C1 segment of cervical spinal cord (tissue), 14 donors: ENCODE results near the gene HEXIM2.
"Not testable (repeated sequence)": the region's sequence is repeated elsewhere in the genome, so short reads cannot be mapped to it uniquely, and the experiment has no call there.

Experiments
- DNase-seq, 14 donors: peaks; one replicate each; lab custom pipeline; 2025; lab: John Stamatoyannopoulos, UW

HEXIM2 gene

GRCh38 chr17:45168991-45169752, 7.5 kb downstream of the HEXIM2 start:
- no peak for DNase-seq

GRCh38 chr17:45170280-45170930, 8.7 kb downstream of the HEXIM2 start:
- no peak for DNase-seq

DNA sequence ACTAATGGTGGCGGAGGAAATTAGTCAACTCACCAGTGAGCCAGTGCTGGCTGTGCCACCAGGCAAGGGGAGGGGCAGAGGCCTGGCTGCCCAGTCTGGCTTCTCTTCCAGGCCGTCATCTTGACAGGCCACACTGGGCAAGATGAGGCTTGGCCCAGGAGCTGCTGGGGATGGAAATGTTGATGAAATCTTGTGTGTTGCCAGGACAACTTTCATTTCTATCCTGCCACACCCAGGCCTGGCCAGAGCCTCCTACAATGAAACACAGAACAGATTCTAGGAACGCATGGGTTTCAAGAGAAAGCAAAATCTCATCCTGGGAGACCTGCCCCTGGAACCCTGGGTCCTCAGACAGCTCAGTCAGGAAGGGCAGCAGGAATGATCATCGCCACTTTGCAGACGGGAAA, 9.3 kb downstream of the HEXIM2 start:
- peak in 10 of 14 donors; percentile 8 to 69 (median 30) for DNase-seq

DNA sequence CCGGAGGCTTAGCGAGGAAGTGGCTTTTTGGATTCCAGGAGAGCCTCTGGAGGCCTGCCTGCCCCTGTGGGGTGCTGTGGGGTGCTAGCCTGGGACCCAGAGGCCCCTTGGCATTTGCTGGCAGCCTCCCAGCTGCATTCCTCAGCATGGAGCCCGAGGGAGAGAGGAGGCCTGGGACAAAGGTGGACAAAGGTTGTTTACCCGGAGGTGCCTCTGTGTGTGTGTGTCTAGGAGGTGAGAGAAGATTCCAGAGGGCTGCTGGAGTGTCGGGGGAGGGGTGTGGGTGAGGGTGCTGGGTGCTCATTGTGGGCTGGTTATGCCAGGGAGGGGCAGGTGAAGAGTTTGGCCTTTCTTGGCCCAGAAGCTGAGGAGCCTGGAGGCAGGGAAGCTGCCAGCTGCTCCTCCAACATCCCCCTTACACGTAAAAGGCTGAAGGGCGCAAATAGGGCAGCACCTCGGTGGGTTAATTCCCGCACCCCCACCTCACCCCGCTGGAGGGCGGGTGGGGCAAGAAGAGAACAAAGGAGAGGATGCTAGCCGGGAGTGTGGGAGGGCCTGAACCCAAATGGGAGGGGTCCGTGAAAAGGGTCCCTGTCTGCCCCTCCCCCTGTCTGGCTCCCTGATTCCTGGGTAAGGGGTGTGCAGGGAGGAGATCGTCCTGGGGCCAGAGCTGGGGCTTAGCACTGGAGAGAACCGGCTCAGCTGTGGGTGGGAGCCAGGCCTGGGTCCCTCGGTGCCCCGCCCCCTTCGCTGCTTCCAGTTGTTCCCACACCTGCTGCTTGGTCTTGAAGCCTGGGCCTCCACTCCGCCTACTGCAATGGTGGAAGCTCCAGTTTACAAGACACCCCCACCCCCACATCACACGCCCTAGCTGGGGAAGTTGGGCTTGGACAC, 9.9 kb downstream of the HEXIM2 start:
- DNase-seq, result peak in 6 of 14 donors; percentile 4 to 42 (median 29)

DNA sequence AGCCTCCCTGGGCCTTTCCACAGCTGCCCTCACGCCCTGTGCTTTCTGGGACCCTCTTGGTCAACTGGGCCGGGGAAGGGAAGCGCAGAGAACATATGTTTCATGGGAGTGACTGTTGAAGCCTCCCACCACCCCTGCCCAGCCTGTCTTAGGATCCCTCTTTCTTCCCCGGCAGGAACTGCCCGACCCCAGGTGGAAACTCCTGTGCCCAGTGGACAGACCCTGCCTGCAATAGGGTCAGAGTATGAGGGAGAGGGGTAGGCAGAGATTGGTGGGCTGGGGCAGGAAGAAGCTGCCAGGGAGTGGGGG, 10.5 kb downstream of the HEXIM2 start:
- no peak for DNase-seq

DNA sequence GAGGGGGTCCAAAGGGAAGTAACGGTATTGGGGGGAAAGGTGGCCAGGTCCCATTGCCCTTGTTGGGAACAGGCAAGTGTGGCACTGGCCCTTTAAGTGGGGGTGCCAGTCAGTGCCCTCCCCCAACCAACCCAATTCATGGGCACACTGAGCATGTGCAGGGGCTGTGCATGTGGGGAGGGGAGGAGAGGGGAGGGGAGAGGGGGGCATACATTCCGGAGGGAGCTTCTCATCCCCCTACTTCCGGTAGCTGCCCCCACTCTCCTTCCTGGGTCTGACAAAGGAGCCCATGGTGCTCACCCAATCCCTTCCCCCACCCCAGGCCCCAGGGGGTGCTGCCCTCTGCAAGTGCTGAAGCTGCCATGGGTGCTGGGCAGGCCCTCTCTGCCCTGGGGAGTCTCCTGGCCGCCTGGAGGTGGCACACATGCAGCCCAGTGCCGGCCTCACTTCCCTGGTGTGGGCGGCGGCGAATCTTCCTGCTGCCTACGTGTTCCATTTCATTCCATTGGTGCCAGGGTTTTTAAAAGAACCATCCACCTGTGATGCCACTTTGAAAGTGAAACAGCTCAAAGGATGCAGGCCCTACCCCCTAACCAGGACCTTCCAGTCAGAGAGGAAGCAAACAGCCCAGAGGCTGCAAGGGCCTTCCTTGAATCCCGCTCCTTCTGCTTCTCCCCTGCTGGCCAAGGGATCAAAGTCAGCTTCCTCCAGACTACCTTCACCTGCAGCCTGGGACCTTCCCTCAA, 11.0 kb downstream of the HEXIM2 start:
- peak in 13 of 14 donors; percentile 41 to 91 (median 84) for DNase-seq

- DNase-seq, result no peak
Measured at GRCh38 chr17:45175759-45176115, 14.1 kb downstream of the HEXIM2 start.

DNA sequence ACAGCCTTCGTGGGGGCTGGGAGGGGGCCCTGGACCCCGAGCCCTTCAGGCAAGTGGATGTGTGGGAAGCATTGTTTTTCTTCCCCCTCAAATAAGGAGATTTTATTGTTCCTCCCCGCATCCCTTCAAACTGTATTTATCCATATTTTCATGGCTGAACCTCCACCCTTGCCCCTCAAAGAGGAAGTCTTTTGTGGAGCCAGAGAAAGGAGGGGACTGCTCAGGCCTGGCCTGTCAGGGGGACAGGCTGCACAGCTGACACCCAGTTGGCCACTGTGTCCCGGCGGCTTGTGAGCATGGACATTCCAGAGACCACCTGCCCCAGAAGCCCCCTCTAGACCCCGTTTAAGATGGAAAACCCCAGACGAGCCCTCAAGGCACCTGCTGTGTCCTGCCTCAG, 15.9 kb downstream of the HEXIM2 start:
- DNase-seq, result no peak

- no peak for DNase-seq
Measured at GRCh38 chr17:45184144-45184543, 22.5 kb downstream of the HEXIM2 start.

- DNase-seq, result no peak
Measured at GRCh38 chr17:45186801-45187354, 25.2 kb downstream of the HEXIM2 start.

DNA sequence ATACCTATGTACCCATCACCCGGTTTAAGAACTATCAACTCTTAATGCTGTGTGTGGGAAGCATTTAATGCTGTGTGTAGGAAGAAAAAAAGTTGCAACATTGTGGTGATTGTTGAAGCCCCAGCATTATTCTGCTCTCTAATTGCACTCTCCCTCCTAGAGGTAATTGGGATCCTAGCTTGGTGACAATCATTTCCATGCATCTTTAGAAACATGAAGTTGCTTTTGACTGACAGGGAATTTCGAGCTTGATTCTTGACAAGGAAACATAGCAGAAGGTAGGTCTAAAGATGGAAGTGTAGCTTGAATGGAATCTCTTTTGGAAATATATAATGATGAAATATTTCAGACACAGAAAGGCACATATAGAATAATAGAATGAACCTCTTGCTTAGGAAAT, 27.3 kb downstream of the HEXIM2 start:
- no peak for DNase-seq

DNA sequence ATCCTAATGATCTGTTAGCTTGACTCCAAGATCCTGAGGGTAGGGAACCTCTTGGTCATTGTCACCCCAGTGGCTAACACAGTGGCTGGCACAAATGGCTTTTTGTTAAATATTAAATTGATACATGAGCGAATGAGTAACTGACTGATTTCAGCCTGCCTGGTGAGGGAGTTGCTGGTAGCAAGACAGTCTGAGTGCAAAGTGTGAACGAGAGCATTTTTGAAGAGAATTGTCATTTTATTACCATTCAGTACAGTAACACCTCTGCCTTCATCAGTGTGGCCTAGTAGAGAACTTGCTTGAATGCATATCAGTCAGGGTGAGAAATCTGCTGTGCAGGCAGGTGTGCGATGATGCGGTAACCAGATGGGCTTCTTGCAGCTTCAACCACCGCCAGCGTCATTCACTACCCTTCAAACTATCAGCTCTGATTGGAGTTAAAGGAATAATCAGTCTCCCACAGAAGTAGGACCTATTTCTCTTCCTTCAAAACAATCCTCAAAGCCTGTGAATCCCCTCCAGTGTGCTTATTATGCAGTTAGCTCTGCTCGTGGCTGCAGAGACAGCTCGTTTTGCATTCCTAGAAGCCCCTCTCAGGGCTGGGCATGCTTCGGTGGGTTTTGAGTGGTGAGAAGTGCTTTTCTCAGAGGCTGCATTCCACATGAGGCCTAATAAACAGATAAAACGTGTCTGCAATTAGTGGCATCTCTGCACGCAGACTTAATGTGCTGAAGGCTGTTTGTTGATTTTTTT, 29.0 kb downstream of the HEXIM2 start:
- DNase-seq, result no peak

DNA sequence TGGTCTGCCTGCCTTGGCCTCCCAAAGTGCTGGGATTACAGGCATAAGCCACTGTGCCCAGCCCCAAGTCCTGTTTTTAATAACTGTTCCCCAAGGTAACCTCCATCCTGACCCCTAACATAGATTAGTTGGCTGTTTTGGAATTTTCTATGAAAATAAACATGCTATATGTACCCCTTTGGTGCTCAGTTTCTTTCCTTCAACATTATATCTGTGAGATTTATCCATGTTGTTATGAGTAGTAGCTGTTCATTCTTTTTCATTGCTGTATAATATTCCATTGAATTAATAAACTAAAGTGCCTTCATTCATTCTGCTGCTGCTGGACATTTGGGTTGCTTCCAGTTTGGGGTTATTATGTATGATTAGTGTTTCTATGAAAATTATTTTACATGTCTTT, 33.7 kb downstream of the HEXIM2 start:
- no peak for DNase-seq

GRCh38 chr17:45197108-45197507, 35.4 kb downstream of the HEXIM2 start:
- DNase-seq, result no peak

- DNase-seq, result peak; percentile 38 to 92 (median 77)
Measured at GRCh38 chr17:45197555-45198334, 36.1 kb downstream of the HEXIM2 start.

DNA sequence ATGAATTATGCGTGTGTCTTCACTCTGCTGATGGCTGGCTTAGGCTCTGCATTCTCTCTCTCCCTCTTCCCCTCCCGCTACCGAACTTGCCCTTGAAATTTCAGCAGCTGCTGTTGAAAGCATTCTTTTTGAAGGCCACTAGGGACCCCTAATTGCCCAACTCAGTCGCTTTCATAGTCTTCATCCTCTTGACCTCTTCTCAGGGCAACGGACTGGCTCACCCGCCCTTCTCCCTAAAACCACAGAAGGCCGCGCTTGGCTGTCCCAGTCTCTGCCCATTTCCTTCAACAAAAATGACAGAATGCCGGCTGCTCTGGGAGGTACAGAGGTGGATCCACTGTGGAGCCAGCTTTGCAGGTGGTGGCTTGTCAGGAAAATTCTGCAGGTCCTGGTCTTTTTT, 39.0 kb downstream of the HEXIM2 start:
- no peak for DNase-seq

DNA sequence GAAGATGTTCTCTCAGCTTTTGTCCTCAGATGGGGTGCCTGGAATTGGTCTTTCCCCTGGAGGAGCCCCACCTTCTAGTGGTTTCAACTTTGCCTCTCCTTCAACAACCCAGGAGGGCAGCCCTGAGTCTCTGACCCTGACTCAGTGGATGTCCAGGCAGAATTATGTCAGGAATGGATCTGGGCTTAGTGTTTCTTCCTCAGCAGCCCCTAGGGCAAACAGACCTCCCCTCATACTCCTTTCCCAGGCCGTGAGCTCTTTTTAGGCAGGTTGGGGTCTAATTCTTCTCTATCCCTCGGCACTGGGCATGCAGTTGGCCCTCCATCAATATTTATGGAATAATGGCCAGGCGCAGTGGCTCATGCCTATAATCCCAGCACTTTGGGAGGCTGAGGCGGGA, 39.8 kb downstream of the HEXIM2 start:
- no peak for DNase-seq

- not testable (repeated sequence) for DNase-seq
Measured at GRCh38 chr17:45201880-45202279, 40.2 kb downstream of the HEXIM2 start.

- DNase-seq, result peak in 11 of 14 donors; percentile 25 to 83 (median 69)
Measured at GRCh38 chr17:45218895-45219661, 57.4 kb downstream of the HEXIM2 start.
